HEK293T (cell line): ENCODE results near the gene GRID2.

Experiments
- BHLHE40 ChIP-seq: fragments of 450-650 bp; IDR thresholded peaks from 2 replicates; pipeline ENCODE4 v1.6.1; 2016; ENCODE audit warnings: mild to moderate bottlenecking, moderate library complexity, borderline replicate concordance
- CTBP1 ChIP-seq: fragments of 450-650 bp; IDR thresholded peaks from 2 replicates; pipeline ENCODE4 v1.6.1; 2016; ENCODE audit warnings: borderline replicate concordance
- ELF4 ChIP-seq: fragments of 450-650 bp; IDR thresholded peaks from 2 replicates; pipeline ENCODE4 v1.6.1; 2017; ENCODE audit warnings: antibody characterized with exemption
- FOXA1 ChIP-seq: fragments of 450-650 bp; IDR thresholded peaks from 2 replicates; pipeline ENCODE4 v1.6.1; 2016; ENCODE audit warnings: mild to moderate bottlenecking
- FOXK2 ChIP-seq: fragments of 450-650 bp; IDR thresholded peaks from 2 replicates; pipeline ENCODE4 v1.6.1; 2016; ENCODE audit warnings: mild to moderate bottlenecking
- FOXM1 ChIP-seq: fragments of 450-650 bp; IDR thresholded peaks from 2 replicates; pipeline ENCODE4 v1.6.1; 2017; ENCODE audit warnings: mild to moderate bottlenecking, borderline replicate concordance
- HDGF ChIP-seq: fragments of 450-650 bp; IDR thresholded peaks from 2 replicates; pipeline ENCODE4 v1.6.1; 2017; ENCODE audit warnings: antibody characterized with exemption, borderline replicate concordance
- L3MBTL2 ChIP-seq: fragments of 450-650 bp; conservative IDR thresholded peaks from 2 replicates; pipeline ENCODE4 v1.6.1; 2016; ENCODE audit warnings: mild to moderate bottlenecking
- LEF1 ChIP-seq: fragments of 450-650 bp; IDR thresholded peaks from 2 replicates; pipeline ENCODE4 v1.6.1; 2017; ENCODE audit warnings: mild to moderate bottlenecking, borderline replicate concordance
- NFRKB ChIP-seq: fragments of 450-650 bp; IDR thresholded peaks from 2 replicates; pipeline ENCODE4 v1.6.1; 2016; ENCODE audit warnings: mild to moderate bottlenecking, moderate library complexity
- PKNOX1 ChIP-seq: fragments of 450-650 bp; IDR thresholded peaks from 2 replicates; pipeline ENCODE4 v1.6.1; 2016
- SP1 ChIP-seq: fragments of 450-650 bp; IDR thresholded peaks from 2 replicates; pipeline ENCODE4 v1.6.1; 2017
- SUZ12 ChIP-seq: fragments of 450-650 bp; IDR thresholded peaks from 2 replicates; pipeline ENCODE4 v1.6.1; 2016; ENCODE audit warnings: mild to moderate bottlenecking
- TARDBP ChIP-seq: fragments of 450-650 bp; IDR thresholded peaks from 2 replicates; pipeline ENCODE4 v1.6.1; 2016

DNA sequence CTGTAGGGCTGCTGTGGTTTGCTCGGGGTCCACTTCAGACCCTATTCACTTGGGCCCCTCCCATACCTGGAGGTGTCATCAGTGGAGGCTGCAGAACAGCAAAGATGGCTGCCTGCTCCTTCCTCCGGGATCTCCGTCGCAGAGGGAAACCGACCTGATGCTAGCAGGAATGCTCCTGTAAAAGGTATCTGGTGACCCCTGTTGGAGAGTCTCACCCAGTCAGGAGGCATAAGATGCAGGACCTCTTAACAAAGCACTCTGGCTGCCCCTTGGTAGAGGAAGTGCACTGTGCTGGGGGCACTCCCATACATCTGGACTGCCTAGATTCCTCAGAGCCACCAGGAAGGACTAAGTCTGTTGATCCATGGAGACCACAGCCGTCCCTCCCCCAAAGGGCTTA is 296.9 kb downstream of the GRID2 start:
- TF ChIP-seq ELF4 (no peak), SP1 (no peak), L3MBTL2 (no peak), SUZ12 (no peak), HDGF (no peak), FOXM1 (no peak), PKNOX1 (no peak), LEF1 (no peak), BHLHE40 (no peak), FOXA1 (no peak), TARDBP (no peak), FOXK2 (no peak), NFRKB (no peak), CTBP1 (no peak)
